ENCODE measurements around the gene SLC37A4. TPM values are rescaled to one million over a fixed set of nuclear protein-coding genes. Genes with fewer than 3 reads are reported as not detected.
"Not testable (repeated sequence)": the region's sequence is repeated elsewhere in the genome, so short reads cannot be mapped to it uniquely, and the experiment has no call there.

Gene SLC37A4
- polyA plus RNA-seq (2014; cell fraction: cytosol; rRNA removed): 27.3 and 37.4 TPM in 2 replicates
- 63.1 and 98.4 TPM in 2 replicates for polyA plus RNA-seq (2014; cell fraction: nucleus; rRNA removed)

DNA sequence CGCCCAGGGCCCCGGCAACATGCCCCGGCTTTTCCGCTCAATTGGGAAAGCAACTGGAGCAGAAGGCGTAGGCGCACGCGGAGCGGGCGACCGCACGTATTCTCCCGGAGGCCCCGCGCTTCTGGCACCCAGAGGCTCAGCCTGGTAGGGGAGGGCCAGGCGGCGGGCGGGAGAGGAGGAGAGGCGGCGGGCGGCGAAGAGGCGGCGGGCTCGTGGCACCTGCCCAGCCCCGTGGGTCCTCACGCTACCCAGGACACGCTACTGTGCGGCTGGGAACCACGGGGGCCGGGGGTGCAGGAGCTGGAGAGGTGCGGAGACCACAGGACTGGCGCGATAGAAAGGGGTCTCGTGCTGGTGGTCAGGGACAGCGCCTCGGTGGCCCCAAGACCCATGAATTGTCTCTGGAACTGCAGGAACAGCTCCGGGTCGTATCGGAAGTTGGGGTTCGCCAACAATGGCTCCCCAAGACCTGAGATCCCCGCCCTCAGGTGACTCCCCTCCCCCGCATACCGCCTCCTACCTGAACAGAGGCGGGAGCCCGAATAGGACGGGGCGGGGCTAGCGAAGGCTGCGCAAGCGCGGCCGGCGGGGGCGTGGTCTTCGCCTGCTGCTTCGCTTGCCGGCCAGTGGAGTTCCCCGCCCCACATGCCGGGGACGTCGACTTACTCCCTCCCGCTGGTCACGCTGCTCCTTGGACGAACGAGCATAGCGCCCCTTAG lies at the start of gene SLC37A4:
Gene SLC37A4, minus strand, starts transcription at position 549 of the 719 bp plus-strand sequence.
- peak; percentile 94 for DNase-seq (ENCODE audit: low spot score)

GRCh38 chr11:119078675-119079420 lies 48.2 kb upstream of the SLC37A4 start:
- DNase-seq (ENCODE audit: low spot score): no peak

GRCh38 chr11:119077839-119078238 lies 47.2 kb upstream of the SLC37A4 start:
- DNase-seq (ENCODE audit: low spot score): no peak

- DNase-seq (ENCODE audit: low spot score): peak; percentile 90
These were observed 36.9 kb upstream of the SLC37A4 start, which contains the start of gene VPS11 for GRCh38 chr11:119067371-119068222. VPS11 (plus strand) TSS chr11:119067818; CDS start chr11:119067824, 6 bp downstream.

GRCh38 chr11:119065369-119065768 lies 34.7 kb upstream of the SLC37A4 start:
- DNase-seq (ENCODE audit: low spot score): peak; percentile 17

- no peak for DNase-seq (ENCODE audit: low spot score)
These were observed 32.1 kb upstream of the SLC37A4 start for GRCh38 chr11:119062779-119063178.

- DNase-seq (ENCODE audit: low spot score): no peak
These were observed 30.6 kb upstream of the SLC37A4 start for GRCh38 chr11:119061256-119061655.

DNA sequence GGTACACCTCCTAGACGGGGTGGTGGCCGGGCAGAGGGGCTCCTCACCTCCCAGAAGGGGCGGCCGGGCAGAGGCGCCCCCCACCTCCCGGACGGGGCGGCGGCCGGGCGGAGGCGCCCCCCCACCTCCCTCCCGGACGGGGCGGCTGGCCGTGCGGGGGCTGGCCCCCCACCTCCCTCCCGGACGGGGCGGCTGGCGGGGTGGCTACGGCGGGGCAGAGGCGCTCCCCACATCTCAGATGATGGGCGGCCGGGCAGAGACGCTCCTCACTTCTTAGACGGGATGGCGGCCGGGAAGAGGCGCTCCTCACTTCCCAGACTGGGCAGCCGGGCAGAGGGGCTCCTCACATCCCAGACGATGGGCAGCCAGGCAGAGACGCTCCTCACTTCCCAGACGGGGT lies 28.5 kb upstream of the SLC37A4 start:
- DNase-seq (ENCODE audit: low spot score): not testable (repeated sequence)

DNA sequence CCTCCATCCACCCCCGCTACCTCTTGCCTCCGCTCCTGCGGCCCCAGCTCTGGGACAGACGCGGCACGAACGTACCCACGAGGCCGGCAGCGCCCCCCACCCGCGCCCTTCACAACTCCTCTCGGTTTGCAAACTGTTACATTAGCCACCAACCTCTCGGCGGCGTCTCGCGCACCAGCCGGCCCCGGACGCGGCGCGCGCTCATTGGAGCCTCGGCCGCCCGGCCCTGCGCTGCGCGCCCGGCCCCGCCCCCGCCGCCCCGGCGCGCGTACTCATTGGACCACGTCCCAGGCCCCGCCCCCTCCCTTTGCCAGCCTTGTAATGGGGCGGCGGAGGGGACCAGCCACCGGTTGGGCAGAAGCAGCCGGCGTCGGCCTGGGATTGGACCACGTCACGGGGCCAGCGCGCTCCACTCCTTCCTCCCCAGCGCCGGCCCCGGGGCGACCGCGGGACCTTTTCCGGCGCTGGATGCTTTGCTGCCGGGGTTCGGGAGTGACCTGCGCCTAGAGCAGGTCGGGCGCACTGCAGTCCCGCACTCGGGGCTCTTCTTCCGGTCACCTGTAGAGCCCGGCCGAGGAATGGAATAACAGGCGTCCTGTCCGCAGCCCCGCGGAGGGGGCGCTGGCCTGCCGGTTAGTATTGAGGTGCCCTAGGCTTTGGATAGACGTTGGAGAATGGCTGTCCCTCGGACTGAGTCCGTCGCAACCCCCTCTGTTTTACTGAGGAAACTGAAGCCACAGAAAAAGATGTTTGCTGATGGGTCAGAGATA lies 26.5 kb upstream of the SLC37A4 start, which contains the start of gene HYOU1:
Gene HYOU1, minus strand, starts transcription at position 206 of the 770 bp plus-strand sequence. CDS start 1,045 bp downstream, outside the sequence.
- peak; percentile 89 for DNase-seq (ENCODE audit: low spot score)

DNA sequence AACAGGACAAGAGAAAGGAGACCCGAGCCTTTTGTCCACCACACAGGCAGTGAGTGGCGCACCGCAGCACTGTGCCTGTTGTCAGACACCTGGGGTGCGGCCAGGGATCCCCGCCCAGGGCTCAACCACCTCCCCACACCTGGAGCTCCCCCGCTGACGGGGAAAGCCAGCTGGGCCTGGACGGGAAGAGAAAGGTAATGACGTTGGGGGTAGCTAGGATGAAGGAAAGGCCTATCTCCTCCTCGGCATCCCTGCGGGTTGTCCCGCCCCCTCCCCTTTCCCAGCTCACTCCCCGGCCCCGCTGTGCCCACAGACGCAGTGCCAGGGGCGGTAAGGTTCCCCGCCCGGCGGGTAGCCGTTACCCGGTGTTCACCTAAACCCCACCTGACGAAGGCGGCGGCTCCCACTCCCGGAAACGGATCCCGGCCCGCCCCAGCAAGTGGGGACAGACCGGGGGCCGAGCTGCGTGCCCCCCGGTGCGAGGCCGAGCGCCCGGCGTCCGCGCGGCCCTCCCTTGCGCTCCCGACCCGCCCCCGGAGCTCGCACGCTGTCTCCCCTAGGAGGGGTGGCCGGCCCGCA lies 25.8 kb upstream of the SLC37A4 start:
- DNase-seq (ENCODE audit: low spot score): no peak

- no peak for DNase-seq (ENCODE audit: low spot score)
These were observed 25.2 kb upstream of the SLC37A4 start for GRCh38 chr11:119055901-119056300.

DNA sequence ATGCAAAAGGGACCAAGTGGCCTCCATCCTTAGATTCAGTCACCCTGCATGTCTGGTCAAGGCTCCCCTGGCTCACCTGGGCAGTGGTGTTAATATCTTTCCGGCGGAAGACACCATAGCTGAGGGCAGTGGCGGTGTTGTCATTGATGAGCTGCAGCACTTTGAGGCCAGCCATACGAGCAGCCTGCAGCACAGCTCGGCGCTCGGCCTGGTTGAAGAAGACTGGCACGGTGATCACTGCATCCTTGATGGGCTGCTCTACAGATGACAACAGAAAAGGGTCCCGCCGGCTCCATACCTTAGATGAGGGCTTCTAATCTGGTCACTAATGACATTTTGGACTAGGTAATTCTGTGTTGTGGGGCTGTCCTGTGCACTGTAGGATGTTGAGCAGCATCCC lies 23.7 kb upstream of the SLC37A4 start:
- no peak for DNase-seq (ENCODE audit: low spot score)

DNA sequence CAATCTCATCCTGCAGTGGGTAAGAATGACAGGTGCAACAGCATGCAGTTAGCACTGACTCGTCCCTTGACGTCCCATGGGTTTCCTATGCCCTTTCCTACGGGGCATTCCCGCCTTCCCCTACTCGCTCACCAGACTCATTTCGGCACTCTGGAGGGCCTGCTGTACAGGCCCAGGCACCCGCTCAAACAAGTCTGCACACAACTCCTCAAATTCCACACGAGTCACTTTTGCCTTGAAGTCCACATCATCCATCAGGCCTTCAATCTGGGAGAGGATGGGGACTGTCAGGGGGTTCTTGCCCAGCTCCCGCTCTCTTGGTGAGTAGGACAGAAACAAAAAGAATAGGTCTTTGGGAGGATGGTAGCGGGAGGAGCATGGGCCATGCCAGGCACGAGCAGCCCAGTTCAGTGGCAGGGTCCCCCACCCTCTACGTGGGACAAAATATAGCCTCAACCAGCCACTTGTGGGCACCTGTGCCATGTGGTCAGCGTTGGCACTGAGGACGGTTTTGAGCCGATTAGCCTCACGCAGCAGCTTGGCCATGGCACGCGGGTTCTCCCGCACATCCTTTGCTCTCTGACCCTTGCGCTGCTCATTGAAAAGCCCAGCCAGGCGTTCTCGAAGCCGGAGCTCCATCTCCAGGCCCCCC lies 21.6 kb upstream of the SLC37A4 start:
- DNase-seq (ENCODE audit: low spot score): no peak

DNA sequence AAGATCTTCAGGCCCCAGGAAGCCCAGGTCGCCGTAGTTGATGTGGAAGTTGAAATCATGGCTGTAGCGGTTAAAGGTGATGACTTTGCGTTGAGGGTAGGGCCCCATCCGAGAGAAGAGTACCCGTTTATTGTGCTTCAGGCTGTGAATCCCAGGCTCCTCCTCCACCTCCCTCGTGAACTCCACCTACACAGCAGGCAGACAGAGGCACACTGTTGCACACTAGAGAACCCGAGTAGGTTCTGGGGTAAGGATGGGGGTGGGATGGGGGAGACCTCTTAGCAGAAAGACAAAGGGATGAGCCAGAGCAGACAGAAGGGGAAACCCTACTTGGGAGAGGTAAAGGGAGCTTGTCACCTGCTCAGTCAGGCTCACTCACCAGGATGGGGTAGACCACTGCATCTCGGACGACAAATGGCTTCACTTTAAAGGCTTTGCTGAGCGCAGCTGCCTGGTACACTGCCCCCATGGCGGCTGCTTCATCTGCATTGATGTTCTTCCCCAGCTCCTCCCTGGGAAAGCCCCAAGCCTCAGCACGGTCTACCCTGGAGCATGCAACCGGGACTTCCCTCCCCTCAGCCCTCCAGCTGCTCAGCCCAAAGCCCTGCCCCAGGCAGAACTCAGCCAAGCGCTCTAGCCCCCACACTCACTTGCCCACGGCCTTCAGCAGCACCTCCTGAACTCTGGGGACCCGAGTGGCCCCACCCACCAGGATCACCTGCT lies 20.9 kb upstream of the SLC37A4 start:
- no peak for DNase-seq (ENCODE audit: low spot score)

GRCh38 chr11:119049081-119049480 lies 18.4 kb upstream of the SLC37A4 start:
- DNase-seq (ENCODE audit: low spot score): no peak

GRCh38 chr11:119048644-119049043 lies 18.0 kb upstream of the SLC37A4 start:
- no peak for DNase-seq (ENCODE audit: low spot score)

- no peak for DNase-seq (ENCODE audit: low spot score)
These were observed 16.5 kb upstream of the SLC37A4 start for GRCh38 chr11:119047205-119047604.

DNA sequence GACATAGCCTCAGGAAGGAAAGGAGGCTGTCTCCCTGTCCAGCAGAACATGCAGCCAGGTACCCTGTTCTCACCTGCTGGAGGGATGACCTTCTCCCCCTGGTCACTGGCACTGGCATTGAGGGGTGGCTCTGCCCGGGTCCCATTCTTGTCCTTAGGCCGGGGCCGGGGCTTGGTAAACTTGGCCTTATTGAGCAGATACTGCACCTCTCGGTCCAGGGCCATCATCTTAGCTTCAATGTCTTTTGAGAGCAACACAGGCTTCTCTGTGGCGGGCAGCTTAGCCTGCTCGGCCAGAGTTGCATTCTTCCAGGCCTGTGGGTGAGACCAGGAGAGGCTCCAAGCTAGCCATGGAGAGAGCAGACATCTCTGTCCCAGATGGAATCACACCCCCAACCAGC lies 15.8 kb upstream of the SLC37A4 start:
- no peak for DNase-seq (ENCODE audit: low spot score)

- no peak for DNase-seq (ENCODE audit: low spot score)
These were observed 14.0 kb upstream of the SLC37A4 start for GRCh38 chr11:119044708-119045107.

Measured in SK-N-DZ (cell line).